GM10847 (cell line): ENCODE measurements around the gene UGP2.

Experiments
- POLR2A ChIP-seq: IDR thresholded peaks from 2 replicates; pipeline ENCODE4 v1.6.1; 2011; ENCODE audit not compliant: insufficient read length; ENCODE audit errors: extremely low read depth

UGP2 gene

DNA sequence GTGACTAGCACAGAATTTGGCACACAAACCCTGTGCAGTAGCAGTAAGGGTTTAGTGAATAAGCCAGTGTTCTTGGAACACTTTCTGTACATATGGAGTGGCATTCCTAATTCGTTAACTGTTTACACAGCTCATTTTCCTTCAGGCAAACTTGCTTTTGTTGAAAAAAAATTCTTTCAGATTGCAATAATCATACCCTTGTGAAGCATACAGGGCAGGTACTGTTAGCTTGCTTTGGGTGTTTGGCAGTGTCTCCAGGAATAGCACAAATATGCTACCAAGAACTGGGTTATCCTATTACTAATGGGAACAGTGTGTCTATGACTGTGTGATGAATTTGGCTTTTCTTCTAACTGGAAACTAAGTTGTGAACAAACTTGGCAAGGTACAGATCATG, 33.4 kb downstream of the UGP2 start:
- no peak for TF ChIP-seq POLR2A

DNA sequence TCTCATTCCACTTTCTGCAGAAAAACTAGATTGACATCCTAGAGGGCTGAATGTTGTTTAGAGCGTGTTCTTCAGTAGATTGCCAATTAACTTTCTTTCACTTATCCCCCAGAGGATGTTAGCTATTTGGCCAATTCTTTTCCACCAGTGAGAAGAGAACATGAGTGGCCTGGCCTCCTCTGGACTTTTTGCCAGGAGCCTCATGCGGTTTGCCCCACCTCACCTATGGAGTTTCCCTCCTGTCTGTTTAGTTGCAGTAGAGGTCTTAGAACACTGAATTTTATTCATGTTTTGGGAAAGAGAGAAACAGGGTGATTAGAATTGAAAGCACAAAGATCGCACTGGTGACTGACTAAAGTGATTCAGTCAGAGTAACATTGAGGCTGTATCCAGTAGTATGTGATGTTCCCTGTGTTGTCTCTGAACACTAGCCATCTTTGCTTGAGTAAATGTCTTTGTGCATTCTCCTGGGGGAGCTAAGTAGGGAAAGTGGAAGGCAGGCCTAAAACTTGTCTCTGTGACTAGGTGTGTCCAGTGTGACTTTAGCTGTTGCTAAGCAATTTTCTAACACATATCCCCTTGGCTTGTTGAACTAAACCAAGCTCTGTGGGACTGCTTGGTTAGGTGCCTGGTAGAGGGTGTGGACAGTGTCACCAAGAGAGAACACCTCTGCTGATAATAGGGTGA, 34.0 kb downstream of the UGP2 start:
- no peak for TF ChIP-seq POLR2A

DNA sequence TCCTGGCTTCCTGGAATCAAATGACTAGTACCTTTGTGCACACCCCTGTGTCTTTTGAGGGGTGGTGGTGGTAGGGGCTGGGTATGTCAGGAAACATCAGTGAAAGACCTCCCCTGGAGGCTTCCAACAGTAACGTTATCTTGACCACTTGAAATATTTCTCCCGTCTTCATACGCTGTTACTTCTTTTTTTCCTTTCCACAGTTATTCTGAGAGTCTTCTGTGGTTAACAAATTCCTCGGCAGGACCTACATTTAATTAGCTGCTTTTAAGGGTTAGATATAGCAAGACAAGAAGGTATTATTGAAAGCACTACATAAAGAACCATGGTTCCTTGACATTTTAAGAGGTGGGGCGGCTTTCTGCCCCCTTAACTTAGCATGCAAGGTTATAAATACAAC, 34.6 kb downstream of the UGP2 start:
- TF ChIP-seq POLR2A = no peak

DNA sequence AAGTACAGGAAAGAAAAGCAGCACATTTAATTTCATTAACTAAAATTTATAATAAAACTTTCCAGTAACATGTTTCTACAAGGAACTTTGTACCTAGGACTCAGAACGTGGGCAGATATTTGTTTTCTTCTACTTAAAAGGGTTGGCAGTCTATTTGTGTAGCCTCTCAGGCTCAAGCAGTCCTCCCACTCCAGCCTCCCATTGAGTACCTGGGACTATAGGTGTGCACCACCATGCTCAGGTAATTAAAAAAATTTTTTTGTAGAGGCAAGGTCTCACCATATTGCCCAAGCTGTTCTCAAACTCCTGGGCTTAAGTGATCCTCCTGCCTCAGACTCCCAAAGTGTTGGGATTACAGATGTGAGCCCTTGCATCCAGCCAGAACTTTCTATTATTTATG, 36.8 kb downstream of the UGP2 start:
- TF ChIP-seq POLR2A = no peak

DNA sequence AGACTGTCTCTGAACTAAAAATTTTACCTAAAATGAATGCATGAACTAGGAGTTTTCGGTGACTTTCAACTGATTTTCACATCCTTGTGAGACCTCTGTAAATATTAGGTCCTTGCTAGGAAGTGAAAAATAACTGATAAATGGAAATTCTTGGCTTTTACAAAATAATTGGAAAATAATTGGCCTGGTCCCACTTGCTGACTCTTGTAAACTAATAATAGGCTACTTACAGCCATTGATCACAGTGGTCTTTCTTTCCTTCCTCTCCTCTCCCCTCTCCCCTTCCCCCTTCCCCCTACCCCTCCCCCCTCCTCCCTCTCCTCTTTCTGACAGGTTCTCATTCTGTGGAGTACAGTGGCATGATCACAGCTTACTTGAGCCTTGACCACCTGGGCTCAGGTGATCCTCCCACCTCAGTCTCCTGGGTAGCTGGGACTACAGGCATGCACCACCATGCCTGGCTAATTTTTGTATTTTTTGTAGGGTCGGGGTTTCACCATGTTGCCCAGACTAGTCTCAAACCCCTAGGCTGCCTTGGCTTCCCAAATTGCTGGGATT, 38.3 kb downstream of the UGP2 start:
- no peak for TF ChIP-seq POLR2A

DNA sequence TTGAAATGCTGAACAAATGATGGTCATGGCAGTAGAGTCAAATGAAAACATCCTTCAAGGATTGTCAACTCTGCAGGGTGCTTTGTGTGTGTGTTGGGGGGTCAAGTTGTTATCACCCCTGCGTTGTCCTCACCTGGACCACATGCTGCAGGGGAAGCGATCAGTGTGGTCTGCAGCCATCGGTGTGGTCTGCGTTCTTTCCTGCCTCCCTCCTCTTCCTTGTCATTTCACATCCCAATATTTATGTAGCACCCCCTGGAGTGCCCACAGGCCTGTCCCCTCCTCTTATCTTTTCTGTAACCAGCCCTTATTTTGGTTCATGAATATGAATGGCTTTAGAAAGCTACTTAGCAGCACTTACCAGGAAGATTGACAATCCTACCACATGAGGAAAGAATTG, 38.9 kb downstream of the UGP2 start:
- TF ChIP-seq POLR2A = no peak

DNA sequence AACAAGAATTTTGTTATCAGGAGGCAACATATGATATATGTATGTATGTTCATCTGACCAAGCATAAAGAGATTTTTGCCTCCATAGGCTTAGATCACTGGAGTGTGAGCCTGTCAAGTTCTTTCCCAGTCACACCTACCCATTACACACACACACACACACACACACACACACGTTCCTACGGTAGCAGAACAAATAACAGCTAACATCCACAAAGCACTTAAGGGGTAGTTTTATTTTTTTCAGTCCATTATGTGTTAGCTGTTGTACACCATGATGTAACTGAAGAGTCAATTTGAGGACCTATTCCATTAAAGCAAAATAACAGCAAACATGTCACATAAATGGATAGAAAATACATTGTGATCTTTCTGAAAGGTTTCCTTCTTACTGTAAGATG, 39.5 kb downstream of the UGP2 start:
- TF ChIP-seq POLR2A = no peak

DNA sequence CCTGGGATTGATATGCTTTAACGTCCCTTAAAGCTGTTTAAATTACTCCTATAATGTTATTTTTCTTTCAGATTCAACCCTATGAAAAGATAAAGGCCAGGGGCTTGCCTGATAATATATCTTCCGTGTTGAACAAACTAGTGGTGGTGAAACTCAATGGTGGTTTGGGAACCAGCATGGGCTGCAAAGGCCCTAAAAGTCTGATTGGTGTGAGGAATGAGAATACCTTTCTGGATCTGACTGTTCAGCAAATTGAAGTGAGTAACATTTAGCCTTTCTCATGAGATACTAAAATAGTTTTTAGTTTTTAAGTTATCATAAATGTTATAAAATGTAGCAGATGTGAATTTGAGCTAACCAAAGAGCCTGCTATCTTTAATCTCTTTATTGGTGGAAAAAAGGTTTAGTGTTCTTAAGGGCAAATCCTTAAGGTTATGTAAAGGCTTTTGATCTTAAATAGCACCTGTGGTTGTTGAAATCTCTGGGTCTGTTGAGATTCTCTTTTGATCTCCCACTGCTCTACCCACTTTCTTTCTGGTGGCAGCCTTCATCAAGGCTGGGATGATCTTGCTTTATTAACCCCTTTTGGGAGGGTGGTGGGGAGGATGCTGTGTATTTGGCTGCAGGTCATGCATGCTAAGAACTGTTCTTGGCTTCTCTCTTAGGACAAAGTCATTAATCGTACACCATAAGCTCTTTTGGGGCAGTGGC, 40.9 kb downstream of the UGP2 start:
- TF ChIP-seq POLR2A = no peak

DNA sequence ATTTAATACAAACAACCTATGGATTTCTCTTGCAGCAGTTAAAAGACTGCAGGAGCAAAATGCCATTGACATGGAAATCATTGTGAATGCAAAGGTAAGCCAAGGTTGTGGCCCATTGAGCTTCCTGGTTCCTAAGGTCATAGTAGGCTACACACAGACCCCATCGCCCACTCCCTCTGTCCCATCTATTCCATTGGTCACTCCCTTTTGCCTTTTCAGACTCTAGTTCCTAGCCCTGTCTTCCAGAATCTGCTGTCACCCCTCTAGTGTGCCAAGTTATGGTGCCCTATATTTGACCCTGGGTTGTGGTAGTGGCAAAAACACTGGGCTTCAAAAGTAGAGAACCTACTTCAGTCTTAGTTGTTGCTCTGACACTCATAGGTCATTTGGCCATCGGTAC, 44.7 kb downstream of the UGP2 start:
- TF ChIP-seq POLR2A = no peak

DNA sequence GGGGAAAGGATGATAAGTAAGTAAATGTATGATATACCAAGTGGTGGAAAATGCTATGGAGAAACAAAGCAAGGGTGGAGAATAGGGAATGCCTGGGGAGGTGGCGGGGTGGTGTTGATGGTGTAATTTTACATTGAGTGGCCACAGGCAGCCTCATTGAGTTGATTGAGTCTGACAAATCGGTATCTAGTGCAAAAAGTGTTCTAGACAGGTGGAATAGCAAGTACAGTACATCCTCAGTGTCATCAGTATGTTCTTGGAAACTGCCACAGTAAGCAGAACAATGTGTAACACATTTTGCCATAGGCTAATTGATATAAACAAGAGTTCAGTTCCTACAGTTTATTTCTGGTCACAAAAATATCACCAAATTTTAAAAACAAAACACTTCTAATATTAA, 46.4 kb downstream of the UGP2 start:
- no peak for TF ChIP-seq POLR2A

DNA sequence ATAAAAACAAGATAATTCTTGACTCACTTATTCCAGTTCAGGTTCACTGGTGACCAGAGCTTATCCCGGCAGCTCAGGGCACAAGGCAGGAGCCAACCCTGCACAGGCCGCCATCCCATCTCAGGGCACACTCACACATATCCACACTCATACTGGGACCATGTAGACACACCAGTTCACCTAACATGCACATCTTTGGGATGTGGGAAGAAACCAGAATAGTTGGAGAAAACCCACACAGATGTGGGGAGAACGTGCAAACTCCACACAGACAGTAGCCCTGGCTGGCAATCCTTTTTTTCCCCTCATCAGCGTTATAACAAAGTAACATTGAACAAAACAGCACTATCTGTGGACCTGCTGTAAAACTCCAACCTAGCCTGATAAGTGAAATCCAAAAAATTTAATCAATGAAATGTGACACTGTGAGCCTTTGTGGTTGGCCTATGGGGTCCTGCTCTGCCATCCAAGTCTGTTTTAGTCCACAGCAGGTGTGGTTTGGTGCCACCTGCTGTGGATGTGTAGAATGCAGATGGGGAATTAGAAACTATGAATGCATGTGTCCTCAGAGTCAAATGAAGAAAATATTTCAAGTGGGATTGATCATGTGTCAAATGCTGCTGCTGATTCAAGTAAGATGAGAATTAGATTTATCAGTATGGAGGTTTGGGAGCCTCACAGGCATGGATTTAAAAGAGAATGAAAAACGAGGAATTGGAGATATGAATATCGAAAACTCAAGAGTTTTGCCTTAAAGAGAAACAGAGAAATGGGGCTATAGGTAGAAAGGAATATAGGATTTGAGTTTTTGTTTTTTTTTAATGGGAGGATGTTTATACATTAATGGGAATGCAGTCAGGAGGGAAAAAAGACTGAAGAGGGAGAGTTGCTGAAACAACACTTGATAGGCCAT, 47.0 kb downstream of the UGP2 start:
- TF ChIP-seq POLR2A = no peak

DNA sequence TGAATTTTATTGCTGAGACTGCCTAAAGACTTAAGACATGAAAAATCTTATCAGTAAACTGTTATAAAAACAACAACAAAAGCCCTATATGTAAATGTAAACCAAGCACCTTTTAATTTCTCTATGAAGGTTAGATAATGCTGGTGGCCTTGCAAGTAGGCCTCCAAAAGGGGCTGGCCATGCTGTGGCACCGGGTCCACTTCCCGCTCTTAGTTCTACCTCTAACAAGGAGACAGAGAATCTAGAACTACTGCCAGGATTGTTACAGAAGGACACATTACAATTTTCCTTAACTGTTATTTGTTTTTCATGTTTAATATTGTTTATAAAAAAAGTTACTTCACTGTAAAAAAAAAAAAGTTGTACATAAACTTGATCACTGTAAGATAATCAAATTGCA, 49.0 kb downstream of the UGP2 start:
- no peak for TF ChIP-seq POLR2A

DNA sequence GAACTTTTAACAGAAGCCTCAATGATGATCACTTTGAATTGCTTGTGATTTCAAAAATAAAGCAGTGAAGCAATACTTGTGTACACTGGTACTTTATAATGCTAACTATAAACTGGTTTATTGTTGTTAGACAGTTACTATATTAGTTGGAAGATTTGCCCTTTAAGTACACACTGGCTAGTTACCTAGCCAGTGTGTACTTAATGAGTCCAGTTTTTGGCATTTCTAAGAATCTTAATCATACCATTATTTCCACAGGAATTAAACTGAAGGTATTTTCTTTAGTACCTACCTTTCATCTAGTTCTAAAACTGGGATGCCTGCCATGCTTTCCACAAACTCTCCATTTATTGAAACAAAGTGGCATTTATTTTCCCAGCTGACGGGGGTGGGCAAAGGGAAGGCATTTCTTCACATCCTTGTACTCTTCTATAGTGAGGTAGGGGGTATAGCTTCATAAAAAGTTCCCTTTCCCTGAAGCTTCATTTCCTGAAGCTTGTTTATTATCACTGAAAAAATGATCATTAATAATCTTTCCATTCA, 49.9 kb downstream of the UGP2 start:
- no peak for TF ChIP-seq POLR2A

DNA sequence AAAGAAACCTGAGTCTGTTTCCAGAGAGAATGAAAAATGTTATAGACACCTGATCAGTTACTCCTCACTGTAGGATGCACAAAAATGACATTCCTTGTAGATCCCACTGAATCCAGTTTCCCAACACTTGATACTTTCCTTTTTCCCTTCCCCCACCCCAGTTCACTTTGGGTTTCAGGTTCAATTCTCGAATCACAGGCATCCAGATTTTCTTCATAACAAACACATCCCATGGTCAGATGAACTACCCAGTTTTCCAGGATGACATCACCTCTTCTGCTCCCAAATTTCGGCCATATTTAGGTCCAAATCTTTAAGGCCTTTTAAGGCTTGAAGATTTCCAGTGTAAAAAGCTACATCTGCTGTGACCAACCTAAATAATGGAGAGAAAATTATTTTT, 51.5 kb downstream of the UGP2 start:
- no peak for TF ChIP-seq POLR2A

DNA sequence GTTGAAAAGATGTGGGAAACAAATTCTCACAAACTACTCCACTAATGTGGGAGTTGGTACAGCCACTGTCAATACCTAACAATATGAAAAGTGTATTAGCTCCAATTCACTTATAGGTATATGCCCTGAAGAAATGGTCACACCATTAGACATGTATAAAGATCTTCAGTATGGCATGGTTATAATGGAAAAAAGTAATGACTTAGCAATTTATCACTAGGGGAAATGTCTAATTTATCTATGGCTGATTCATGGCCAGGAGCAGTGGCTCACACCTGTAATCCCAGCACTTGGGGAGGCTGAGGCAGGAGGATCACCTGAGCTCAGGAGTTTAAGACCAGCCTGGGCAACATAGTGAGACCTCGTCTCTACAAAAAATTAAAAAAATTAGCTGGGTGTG, 52.5 kb downstream of the UGP2 start:
- no peak for TF ChIP-seq POLR2A

DNA sequence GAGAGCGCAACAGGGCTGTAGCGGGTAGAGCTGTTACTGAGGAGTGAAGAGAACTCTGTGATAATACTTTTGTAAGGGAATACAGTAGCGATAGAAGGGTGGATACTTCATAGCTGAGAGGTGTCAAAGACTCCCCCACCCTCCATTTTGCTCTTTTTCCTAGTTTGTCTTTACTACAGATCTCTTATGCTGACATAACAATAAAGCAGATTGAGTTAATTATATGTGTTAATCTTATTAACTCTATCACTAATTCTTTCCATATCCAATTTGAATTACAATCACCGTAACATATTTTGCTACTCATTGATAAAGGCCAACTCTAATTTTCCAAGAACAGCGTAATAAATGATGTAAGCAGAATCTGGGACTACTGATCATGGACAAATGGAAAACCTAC, 57.1 kb downstream of the UGP2 start:
- no peak for TF ChIP-seq POLR2A

DNA sequence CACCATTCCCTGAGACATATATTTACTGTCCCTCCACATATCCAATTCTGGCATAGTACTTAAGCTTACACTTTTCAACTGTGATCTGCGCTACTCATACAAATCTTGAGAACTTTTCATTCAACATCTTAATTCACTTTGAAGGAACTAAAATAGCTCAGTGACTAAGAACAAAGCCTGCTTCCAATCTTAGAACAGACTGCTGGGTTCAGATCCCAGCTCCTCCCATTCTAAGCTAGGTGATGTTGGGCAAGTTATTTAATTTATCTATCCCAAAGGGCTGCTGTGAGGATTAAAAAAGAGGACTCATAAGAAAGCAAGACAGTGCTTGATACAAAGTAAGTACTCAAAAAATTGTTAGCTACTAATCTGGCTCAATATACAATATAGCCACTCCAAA, 57.9 kb downstream of the UGP2 start:
- TF ChIP-seq POLR2A = no peak
